GM12878 (cell line): Measurements from ENCODE around the gene SMOC1.

Experiments used
- CHD2 ChIP-seq: IDR thresholded peaks from 2 replicates; pipeline ENCODE4 v1.6.1; 2011; ENCODE audit warnings: low read depth, low read length, improper control_type of control experiment, borderline replicate concordance
- TAF1 ChIP-seq: IDR thresholded peaks from 2 replicates; pipeline ENCODE4 v1.6.1; 2011; ENCODE audit warnings: mild to moderate bottlenecking, low read depth, low read length, borderline replicate concordance
- TF ChIP-seq, protein P1 (sequence below): IDR thresholded peaks from 2 replicates; pipeline ENCODE4 v1.6.1; 2011; ENCODE audit warnings: low read depth, mild to moderate bottlenecking, low read length, moderate library complexity, borderline replicate concordance; ENCODE audit errors: extremely low read depth
- TF ChIP-seq, protein P2 (sequence below), 3 experiments: IDR thresholded peaks in 2 of 3; conservative IDR thresholded peaks in 1 of 3; 2 replicates each; pipeline ENCODE4 v1.5.1; 2011; ENCODE audit warnings: low read depth in 3 of 3, low read length in 3 of 3, mild to moderate bottlenecking in 3 of 3, control low read depth in 2 of 3, moderate library complexity in 2 of 3, inconsistent platforms in 1 of 3, mixed read lengths in 1 of 3; ENCODE audit not compliant: control insufficient read depth in 2 of 3, insufficient read depth in 1 of 3; ENCODE audit errors: extremely low read depth in 1 of 3

GRCh38 chr14:69992564-69992963, 113.3 kb downstream of the SMOC1 start:
- no peak for TF ChIP-seq CHD2
- TF ChIP-seq, protein P1, sequence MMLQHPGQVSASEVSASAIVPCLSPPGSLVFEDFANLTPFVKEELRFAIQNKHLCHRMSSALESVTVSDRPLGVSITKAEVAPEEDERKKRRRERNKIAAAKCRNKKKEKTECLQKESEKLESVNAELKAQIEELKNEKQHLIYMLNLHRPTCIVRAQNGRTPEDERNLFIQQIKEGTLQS = no peak
- TF ChIP-seq, protein P2, sequence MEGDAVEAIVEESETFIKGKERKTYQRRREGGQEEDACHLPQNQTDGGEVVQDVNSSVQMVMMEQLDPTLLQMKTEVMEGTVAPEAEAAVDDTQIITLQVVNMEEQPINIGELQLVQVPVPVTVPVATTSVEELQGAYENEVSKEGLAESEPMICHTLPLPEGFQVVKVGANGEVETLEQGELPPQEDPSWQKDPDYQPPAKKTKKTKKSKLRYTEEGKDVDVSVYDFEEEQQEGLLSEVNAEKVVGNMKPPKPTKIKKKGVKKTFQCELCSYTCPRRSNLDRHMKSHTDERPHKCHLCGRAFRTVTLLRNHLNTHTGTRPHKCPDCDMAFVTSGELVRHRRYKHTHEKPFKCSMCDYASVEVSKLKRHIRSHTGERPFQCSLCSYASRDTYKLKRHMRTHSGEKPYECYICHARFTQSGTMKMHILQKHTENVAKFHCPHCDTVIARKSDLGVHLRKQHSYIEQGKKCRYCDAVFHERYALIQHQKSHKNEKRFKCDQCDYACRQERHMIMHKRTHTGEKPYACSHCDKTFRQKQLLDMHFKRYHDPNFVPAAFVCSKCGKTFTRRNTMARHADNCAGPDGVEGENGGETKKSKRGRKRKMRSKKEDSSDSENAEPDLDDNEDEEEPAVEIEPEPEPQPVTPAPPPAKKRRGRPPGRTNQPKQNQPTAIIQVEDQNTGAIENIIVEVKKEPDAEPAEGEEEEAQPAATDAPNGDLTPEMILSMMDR (IDR thresholded peaks at IDR 0.05 in 2 of 3, conservative IDR thresholded peaks at IDR 0.05 in 1 of 3; ENCODE audit: control insufficient read depth in 2 of 3, extremely low read depth in 1 of 3, insufficient read depth in 1 of 3, low read depth in 3 of 3, low read length in 3 of 3) = no peak
- no peak for TF ChIP-seq TAF1
